NCI-H82 treated with DMSO at 0.1 percent for 48 hours (cell line): ENCODE results near the gene TTLL1.
"Not testable (repeated sequence)": the region's sequence is repeated elsewhere in the genome, so short reads cannot be mapped to it uniquely, and the experiment has no call there.

Experiments used
- DNase-seq: peaks from one replicate; lab custom pipeline; 2025; ENCODE audit not compliant: unreplicated experiment; lab: John Stamatoyannopoulos, UW

TTLL1 gene

DNA sequence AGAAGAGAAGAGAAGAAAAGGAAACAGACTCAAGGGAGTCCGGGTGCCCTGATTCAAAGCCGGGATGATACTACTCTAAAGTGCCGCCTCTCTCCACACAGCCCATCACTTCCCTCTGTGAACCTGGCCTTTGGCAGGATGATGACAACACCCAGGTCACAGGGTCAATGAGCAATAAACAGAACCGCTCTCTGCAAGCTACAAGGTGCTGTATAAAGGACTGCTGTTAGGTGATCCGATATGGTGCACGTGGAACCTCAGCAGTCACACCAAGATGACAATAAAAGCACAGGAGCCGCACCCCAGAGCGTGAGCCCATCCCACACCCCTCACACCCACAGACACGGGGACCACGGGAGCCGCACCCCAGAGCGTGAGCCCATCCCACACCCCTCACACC, 10.7 kb downstream of the TTLL1 start:
- no peak for DNase-seq

DNA sequence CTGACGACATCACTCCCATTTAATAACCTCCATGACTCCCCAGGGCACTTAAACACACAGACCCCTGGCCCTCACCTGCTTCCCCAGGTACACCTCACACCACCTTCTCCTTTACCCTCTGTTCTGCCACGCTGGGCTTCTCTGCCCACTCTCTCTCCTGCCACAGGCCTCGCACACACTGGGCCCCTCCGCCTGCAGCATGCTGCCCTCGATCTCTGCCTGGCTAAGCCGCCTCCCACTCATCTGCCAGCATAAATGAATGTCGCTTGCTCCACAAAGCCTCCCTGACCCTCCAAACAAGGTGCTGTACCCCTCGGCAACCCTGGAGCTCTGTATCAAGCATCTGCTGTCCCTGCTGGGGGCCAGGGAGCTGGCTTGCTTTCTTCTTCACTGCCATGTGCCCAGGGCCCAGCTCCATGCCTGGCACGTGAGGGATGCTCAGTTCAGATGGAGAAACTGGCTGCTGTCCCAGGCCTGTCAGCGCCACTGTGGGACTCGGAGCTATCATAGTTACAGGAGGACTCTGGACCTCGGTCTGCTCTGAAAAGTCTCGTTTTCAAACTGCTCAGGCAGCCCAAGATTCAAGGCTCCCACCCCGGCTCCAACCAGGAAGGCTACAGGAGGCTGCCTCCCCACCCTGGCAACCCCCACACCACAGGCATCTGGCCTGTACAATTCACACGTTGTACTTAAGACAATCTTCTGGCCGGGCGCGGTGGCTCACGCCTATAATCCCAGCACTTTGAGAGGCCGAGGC, 11.9 kb downstream of the TTLL1 start:
- DNase-seq = peak; percentile 5

DNA sequence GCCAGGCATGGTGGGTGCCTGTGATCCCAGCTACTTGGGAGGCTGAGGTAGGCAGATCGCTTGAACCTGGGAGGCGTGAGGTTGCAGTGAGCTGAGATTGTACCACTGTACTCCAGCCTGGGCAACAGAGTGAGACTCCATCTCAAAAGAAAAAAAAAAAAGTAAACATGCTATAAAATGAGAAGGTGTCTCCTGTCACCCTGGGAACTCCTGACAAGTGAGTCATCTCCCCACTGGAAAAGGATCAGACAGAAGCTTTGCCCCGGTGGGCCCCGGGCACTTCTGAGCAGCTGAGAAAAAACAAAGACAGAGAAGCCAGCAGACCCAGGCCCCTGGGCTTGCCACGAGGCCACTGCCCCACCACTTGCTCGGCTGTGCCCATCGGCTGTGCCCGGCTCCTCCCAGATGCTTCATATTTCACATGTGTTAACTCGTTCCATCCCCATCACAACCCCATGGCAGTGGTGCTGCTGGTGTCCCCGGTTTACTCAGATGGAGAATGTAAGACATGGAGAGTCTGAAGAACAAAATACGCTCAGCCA, 22.3 kb downstream of the TTLL1 start:
- DNase-seq = no peak

DNA sequence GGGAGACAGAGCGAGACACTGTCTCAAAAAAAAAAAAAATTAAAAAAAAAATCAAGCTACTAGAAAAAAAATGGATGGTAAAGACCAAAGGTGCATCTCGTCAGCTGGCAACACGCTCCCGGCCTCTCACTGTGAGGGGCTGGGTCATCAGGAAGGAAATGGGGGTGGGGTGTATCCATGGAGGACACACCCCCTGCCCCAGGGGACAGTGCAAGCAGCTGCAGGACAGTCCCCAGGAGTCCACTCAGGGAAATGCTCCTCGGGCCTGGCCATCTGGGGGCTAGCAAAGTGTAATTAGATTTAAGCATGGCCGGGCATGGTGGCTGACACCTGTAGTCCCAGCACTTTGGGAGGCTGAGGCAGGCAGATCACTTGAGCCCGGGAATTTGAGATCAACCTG, 23.1 kb downstream of the TTLL1 start:
- DNase-seq = no peak

DNA sequence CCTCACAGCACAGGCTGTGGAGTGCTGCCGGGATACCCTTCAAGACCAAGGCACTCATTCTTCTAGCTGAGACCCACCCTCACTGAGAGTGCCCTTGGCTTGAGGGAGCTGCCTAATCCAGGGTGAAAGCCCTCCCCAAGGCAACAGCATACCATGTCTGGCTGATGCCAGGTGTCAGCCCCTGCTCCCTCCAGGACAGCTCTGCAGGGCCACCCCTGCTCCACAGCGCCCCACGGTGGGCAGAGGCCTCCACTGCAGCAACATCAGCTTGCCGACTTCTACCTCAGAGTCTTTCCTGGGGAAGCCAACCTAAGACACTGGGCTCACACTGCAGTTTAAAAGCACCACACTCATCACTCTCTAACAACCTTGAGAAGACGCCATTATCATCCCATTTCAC, 29.0 kb downstream of the TTLL1 start:
- no peak for DNase-seq

DNA sequence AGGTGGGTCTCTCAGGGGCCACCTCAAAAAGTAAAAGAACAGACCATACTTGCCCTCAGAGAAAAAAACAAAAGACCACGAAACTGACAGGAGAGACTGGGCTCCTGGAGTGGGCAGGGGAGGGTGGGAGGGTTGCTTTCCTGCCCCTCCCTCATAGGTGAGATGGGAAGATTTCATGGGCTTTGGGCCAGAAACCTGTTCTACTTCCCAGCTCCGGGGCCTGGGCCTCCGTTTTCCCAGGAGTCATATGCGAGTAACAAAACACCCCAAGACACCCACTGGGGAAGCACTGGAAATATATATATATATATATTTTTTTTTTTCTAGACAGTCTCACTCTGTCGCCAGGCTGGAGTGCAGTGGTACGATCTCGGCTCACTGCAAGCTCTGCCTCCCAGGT, 31.6 kb downstream of the TTLL1 start:
- DNase-seq = no peak

DNA sequence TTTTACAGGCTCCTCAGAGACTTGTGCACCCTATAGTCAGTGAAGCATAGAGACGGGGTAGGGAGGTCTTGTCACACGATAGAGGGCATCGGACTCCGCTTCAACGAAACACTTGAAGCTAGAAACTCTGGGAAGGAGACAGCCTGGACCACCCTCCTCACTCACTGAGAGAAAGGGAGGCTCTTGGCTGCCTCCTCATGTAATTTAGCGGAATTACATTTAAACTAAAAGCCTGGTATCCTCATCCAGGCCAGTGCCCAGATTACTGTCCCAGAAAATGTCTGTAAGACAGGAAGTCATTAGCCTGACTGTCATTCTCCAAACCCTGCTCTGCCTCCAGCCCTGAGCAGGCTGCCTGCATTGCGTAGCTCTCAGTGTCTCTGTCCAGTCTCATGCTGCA, 36.0 kb downstream of the TTLL1 start:
- no peak for DNase-seq

DNA sequence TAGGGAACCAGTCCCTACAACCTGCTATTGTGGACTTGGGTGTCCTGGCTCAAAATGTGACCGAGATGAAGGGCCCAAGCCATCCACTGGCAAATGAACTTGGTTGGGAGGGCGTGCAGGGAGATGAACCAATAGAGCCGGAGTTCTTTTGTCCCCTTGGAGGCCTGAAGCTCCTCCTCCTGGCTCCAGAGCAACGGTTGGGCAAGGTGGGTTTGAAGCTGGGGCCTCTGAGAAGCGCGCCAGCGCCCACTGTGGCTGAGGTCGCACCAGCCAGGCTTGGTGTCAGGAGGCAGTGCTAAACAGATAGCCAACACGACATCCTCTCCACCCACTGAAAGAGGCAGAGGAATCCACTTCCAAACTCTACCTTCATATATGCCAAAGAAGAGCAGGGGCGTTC, 38.2 kb downstream of the TTLL1 start:
- no peak for DNase-seq

DNA sequence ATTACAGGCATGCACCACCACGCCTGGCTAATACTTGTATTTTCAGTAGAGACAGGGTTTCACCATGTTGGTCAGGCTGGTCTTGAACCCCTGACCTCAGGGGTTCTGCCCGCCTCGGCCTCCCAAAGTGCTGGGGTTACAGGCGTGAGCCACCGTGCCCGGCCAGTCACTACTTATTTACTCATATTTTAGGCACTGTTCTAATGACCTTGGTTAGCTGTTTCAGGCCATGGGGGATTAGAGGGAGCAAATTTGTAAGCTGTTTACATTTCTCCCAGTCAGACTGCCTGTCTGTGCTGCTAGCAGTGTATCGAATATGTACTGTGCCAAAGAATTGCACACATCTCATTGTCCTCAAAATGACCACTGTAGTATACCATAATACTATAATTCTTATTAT, 41.6 kb downstream of the TTLL1 start:
- peak; percentile 2 for DNase-seq

DNA sequence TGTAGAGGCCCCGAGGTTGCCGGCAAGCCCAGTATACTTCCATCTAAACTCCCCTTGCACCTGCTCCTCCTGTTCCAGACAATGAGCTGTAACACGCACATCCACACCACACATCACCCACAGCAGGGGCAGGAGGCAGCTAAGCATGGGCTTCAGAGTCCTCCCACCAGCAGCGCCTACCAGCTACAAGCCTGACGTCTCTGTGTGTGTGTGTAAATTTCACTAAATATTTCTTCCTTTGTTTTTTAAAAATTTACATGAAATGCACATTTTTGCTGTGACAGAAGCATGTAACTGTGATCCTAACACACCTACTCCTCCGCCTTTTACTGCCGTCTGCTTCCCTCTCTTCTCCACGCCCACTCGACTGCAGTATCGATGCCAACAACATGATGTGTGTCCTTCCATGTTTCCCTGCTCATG, 44.9 kb downstream of the TTLL1 start:
- no peak for DNase-seq

DNA sequence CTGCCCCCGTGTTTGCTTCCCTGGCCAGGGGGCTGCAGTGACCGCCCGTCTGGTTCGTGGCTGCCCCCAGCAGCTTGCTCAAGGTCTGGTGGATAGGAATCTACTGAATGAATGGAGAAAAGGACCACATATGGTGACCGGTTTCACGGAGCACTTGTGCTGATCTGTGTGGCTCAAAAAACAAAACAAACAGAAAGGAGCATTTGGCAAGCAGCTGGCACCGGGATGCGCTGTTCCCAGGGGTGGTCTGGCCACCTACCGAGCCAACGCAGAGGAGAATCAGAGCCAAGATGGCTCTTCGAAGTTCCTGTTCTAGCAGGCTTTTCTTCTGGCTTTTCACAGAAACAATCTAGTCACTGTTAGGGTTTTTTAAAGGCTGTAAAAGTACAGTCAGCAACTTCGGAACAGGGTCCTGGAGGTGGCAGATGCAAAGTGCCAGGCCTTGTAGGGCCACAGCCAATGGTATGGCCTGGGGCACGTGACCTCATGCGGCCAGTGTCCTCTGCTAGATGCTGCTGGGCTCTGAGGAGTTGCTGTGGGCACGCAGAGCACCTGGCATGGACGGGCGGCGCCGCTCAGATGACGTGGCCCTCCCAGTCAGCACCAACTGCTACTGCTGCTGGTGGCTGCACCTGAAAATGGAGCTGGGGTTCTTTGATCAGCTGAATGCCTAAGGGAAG, 47.0 kb downstream of the TTLL1 start:
- no peak for DNase-seq

DNA sequence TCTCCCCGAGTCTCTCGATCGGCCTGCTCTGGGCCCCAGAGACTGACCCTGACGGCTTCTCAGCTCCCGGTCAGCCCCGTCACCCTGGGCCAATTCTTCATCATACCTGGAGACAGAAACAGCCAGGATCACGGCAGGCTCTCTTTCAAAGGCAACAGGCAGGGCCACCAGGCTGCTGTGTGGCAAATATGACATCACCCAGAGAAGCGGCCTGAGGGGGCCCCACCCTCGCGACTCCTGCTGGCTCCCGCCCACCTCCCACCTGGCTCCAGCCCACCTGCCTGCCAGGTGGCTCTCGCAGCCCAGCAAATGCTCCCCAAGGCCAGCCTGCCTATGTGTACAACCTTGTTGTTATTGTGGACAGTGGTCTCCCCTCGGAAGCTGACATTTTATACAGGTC, 49.4 kb downstream of the TTLL1 start:
- no peak for DNase-seq

DNA sequence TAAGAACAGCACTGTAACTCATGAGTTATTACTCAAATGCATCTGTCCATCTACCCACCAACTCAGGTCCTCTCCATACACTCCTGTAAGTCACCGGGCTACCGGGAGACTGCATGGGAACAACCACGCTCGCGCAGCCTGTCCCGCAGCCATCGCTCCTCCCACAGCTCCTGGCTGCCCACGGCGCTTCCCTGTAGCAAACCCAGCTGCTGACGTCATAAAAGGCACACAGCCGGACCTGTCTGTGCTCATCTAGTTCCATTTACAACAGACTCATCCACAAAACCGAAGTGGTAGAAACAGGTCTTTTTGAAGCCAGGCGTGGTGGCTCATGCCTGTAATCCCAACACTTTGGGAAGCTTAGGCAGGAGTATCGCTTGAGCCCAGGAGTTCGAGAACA, 50.9 kb downstream of the TTLL1 start:
- no peak for DNase-seq

DNA sequence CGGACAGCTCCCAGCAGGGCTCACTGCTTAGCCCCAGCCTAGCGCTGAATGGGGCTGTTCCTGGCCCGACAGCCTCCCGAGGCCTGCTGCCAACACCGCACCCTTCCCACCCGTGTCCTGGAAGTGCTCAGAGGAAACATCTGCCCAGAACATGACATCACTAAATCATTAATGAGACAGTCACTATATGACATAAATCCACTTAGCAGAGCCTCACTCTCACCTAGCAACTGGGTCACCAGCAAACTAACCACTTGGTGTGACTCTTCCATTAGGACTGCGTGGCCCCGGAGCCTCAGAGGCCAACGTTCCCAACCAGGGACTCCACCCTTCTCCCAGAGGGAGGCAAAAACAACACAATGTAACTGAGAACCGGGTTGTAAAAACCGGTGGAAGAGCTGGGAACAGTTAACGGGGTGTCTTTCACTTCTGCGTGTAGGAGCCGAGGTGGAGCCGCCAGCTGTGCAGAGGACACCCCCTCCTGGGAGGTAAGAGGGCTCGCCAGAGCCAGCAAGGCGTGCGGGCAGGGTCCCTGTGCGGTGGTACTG, 52.8 kb downstream of the TTLL1 start:
- no peak for DNase-seq

DNA sequence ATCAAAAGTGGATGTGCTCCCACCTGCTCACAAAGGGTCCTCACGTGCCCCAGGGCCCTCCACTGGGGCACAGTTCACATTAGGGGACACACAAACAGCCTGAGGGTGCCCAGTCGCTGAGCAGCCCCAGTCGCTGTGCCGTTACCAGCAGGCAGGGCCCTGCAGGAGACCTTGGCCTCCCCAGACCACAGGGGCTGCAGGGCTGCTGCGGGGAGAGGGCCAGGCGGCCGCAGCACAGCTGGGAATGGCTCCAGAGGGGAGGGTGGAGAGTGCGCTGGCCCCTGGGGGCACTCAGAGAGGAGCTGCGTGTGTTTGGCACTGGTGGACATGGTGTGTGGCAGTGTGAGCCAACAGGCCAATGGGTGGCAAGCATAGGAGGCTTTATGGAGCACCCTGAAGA, 53.9 kb downstream of the TTLL1 start:
- DNase-seq = no peak

DNA sequence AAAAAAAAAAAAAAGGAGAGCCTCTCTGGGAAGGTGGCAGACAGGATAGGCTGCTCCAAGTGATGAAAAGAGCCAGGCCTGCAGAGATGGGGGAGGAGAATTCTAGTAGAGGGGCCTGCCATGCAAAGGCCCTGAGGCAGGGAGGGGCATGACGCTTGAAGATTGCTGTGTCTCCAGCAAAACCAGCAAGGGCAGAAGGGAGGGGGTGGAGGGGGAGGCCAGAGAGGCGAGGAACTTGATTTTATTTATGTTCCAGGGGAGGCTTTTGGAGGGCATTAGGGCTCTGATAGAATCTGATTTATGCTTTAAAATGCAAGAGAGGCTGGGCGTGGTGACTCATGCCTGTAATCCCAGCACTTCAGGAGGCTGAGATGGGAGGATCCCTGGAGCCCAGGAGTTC, 57.6 kb downstream of the TTLL1 start:
- no peak for DNase-seq

DNA sequence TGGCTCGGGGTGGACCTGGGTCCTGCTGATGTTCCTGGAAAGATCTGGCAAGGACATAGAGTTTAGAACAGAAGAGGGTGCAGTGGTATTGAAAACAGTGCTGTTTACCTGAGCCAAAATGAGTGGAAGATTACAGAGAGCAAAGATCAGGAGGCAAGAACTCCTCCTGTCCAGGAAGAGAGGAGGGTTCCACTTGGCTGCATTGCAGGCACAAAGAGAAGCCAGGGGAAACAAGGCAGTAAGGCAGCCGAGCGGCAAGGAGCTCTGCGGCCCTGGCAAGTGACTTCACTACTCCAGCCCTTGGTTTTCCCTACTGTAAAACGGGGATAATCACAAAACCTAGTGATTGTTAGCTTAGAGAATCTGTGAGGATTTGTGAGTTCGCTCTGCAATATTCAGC, 70.6 kb downstream of the TTLL1 start:
- DNase-seq = no peak

DNA sequence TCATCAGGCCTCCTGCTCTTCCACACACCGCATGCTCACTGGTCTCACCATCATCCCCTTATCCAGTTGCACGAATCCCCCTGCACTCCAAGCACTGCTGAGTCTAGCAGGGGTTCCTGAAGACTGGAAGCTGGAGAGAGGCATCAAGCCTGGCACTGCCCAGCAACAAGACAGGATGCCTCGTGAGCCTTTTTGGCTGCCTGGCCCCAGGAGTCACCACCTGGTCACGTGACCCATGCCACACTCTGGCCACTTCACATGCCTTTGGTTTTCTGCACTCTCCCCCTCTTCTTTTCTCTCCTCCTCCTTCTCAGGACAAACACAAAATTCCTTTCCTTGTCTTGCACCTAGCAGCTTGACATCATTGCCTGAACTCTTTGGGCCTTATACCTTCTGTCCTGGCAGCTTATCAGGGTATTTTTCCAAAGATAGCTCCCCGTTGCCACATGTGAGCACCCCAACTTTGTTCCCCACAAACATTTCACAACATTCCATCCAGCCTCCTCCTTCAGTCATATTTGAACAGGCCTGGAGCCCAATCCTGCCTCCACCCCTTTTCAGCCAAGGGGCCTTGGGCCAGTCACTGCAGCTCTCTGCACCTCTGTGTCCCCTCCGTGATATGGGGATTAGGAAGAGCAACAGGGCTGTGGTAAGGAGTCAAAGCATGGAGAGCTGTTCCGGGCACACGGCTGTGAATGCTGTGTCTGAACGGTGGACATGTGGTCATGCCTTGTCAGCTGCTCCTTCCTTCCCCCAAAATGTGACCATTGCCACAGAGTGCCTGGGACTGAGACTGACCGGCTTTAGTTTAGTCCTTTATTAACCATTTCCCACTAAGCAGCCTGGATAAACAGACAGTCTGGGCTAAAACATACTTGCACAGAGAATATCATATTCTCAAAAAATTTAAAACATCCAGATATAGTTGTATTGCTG, 71.4 kb downstream of the TTLL1 start:
- DNase-seq = no peak

DNA sequence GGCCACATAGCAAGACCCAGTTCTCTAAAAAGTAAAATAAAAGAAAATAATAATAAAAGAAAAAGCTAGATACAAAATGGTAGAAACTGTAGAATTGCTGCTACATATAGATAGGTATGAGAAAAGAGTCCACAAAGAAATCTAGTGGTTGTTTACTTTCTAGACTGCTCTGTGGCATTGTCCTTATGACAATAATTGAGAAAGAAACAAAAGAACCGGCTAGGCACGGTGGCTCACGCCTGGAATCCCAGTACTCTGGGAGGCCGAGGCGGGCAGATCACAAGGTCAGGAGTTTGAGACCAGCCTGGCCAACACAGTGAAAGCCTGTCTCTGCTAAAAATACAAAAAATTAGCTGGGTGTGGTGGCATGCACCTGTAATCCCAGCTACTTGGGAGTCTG, 73.0 kb downstream of the TTLL1 start:
- not testable (repeated sequence) for DNase-seq

DNA sequence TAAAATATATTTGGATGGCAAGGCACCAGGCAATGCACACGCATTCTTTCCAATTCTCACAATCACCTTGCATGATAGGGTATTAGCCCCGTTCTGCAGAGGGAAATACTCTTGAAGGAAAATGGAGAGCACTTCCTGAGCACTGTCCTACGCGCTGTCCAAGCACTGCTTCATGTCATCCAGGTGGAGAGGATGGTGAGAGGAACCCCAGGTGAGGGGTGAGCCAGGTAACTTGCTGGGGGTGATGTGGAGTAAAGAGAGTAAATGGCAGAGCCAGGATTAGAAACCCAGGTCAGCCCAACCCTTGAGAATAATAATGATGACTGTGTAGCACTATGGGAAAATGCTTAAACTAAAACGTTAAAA, 73.5 kb downstream of the TTLL1 start:
- DNase-seq = no peak
